ENCODE measurements around the gene PRSS56.
A peak's percentile ranks its signal among the peaks of the same experiment; 100 is the strongest.

The PRSS56 gene

GRCh38 chr2:232508251-232508650 lies 11.9 kb upstream of the PRSS56 start:
- no peaks in the 10 kb centered on the region for H3K36me3 Mint-ChIP-seq (ENCODE audit: low read depth)
- no peak for DNase-seq
- no peak overlapping the region for H3K4me3 Mint-ChIP-seq
- no peak for TF ChIP-seq CTCF (IDR thresholded peaks at IDR 0.05)
- no peak overlapping the region for H3K27ac Mint-ChIP-seq
- peaks cover 93% of the 10 kb centered on the region for H3K4me1 Mint-ChIP-seq
- no peaks in the 10 kb centered on the region for H3K9me3 Mint-ChIP-seq
- H3K27me3 Mint-ChIP-seq (ENCODE audit: low read depth, poor library complexity) = peaks cover 33% of the 10 kb centered on the region

GRCh38 chr2:232511336-232511890 lies 8.8 kb upstream of the PRSS56 start:
- no peak for TF ChIP-seq CTCF (IDR thresholded peaks at IDR 0.05)
- no peak overlapping the region for H3K4me3 Mint-ChIP-seq
- peaks cover 88% of the 10 kb centered on the region for H3K4me1 Mint-ChIP-seq
- H3K9me3 Mint-ChIP-seq = no peaks in the 10 kb centered on the region
- peaks cover 39% of the 10 kb centered on the region for H3K27me3 Mint-ChIP-seq (ENCODE audit: low read depth, poor library complexity)
- no peak for DNase-seq
- H3K36me3 Mint-ChIP-seq (ENCODE audit: low read depth) = no peaks in the 10 kb centered on the region
- H3K27ac Mint-ChIP-seq = no peak overlapping the region

- no peak for TF ChIP-seq CTCF (IDR thresholded peaks at IDR 0.05)
- no peak overlapping the region for H3K4me3 Mint-ChIP-seq
Measured at GRCh38 chr2:232512602-232513001, 7.6 kb upstream of the PRSS56 start.

GRCh38 chr2:232513353-232513752 lies 6.8 kb upstream of the PRSS56 start:
- peaks cover 58% of the 10 kb centered on the region for H3K27me3 Mint-ChIP-seq (ENCODE audit: low read depth, poor library complexity)
- peaks cover 79% of the 10 kb centered on the region for H3K4me1 Mint-ChIP-seq
- no peak for DNase-seq
- H3K9me3 Mint-ChIP-seq = no peaks in the 10 kb centered on the region
- no peak overlapping the region for H3K4me3 Mint-ChIP-seq
- TF ChIP-seq CTCF (IDR thresholded peaks at IDR 0.05) = no peak
- H3K27ac Mint-ChIP-seq = no peak overlapping the region
- no peaks in the 10 kb centered on the region for H3K36me3 Mint-ChIP-seq (ENCODE audit: low read depth)

More at GRCh38 chr2:232512602-232513001, 7.6 kb upstream of the PRSS56 start:
- H3K27me3 Mint-ChIP-seq (ENCODE audit: low read depth, poor library complexity) = peaks cover 50% of the 10 kb centered on the region
- H3K27ac Mint-ChIP-seq = peak overlapping the region; percentile 42
- peak; percentile 51 for DNase-seq
- no peaks in the 10 kb centered on the region for H3K9me3 Mint-ChIP-seq
- no peaks in the 10 kb centered on the region for H3K36me3 Mint-ChIP-seq (ENCODE audit: low read depth)
- peaks cover 84% of the 10 kb centered on the region for H3K4me1 Mint-ChIP-seq

- H3K4me1 Mint-ChIP-seq = peaks cover 76% of the 10 kb centered on the region
- H3K27ac Mint-ChIP-seq = no peak overlapping the region
- no peak for DNase-seq
- H3K4me3 Mint-ChIP-seq = no peak overlapping the region
- H3K27me3 Mint-ChIP-seq (ENCODE audit: low read depth, poor library complexity) = peaks cover 74% of the 10 kb centered on the region
- no peak for TF ChIP-seq CTCF (IDR thresholded peaks at IDR 0.05)
- no peaks in the 10 kb centered on the region for H3K36me3 Mint-ChIP-seq (ENCODE audit: low read depth)
- H3K9me3 Mint-ChIP-seq = no peaks in the 10 kb centered on the region
Measured at GRCh38 chr2:232515639-232516038, 4.5 kb upstream of the PRSS56 start.

GRCh38 chr2:232516551-232516950 lies 3.6 kb upstream of the PRSS56 start:
- Mint-ChIP-seq H3K4me3 (no peak overlapping the region), H3K9me3 (no peaks in the 10 kb centered on the region), H3K27ac (no peak overlapping the region), H3K27me3 (ENCODE audit: low read depth, poor library complexity) (peaks cover 81% of the 10 kb centered on the region), H3K36me3 (ENCODE audit: low read depth) (no peaks in the 10 kb centered on the region), H3K4me1 (peaks cover 70% of the 10 kb centered on the region)
- no peak for DNase-seq
- TF ChIP-seq CTCF (IDR thresholded peaks at IDR 0.05) = no peak

Data from nephron progenitor cell (in vitro differentiated cells).